Naive thymus-derived CD4-positive, alpha-beta T cell (primary cell): ENCODE data around the gene CCDC6. TPM values are rescaled to one million over a fixed set of nuclear protein-coding genes. Genes with fewer than 3 reads are reported as not detected.

Source experiments
- ATAC-seq: fragments of 150-1000 bp; cut with Tn5 transposase; 2 replicates; pipeline ENCODE4 v1.10.0; 2021; ENCODE audit warnings: mild to moderate bottlenecking, moderate library complexity
- CTCF ChIA-PET: fragments of 350-600 bp; sonication (Branson Sonifier 250); formaldehyde crosslinking; loops from one replicate; lab custom pipeline; 2021; ENCODE audit warnings: antibody characterized with exemption; lab: Charles Lee
- POLR2A ChIA-PET: fragments of 350-600 bp; sonication (Branson Sonifier 250); formaldehyde crosslinking; loops from one replicate; lab custom pipeline; 2021; ENCODE audit warnings: antibody characterized with exemption, inconsistent platforms; lab: Charles Lee
- DNase-seq, 9 donors: peaks; one replicate each; pipeline versions ENCODE4 v3.0.0 to v3.0.0-alpha.2; 2020 to 2022; ENCODE audit warnings: mixed read lengths in 1 of 9
- H3K27ac ChIP-seq: one replicate; pipeline ENCODE4 v1.7.0; 2013; ENCODE audit warnings: mild to moderate bottlenecking, low read depth, low read length, moderate library complexity
- H3K27me3 ChIP-seq, 2 donors: one replicate each; pipeline ENCODE4 v1.7.0; 2013; ENCODE audit warnings: low read length in 2 of 2, mild to moderate bottlenecking in 2 of 2, moderate library complexity in 2 of 2; ENCODE audit not compliant: control insufficient read depth in 2 of 2, insufficient read depth in 2 of 2
- H3K36me3 ChIP-seq, 3 experiments: 1 replicate in 2 of 3; 2 replicates in 1 of 3; pipeline ENCODE4 v1.7.0; 2013; ENCODE audit warnings: low read length in 3 of 3, mild to moderate bottlenecking in 3 of 3, moderate library complexity in 1 of 3; ENCODE audit not compliant: insufficient read depth in 3 of 3, control insufficient read depth in 2 of 3
- H3K4me1 ChIP-seq, 2 donors: one replicate each; pipeline ENCODE4 v1.7.0; 2013; ENCODE audit warnings: low read length in 2 of 2, mild to moderate bottlenecking in 2 of 2, moderate library complexity in 1 of 2; ENCODE audit not compliant: control insufficient read depth in 2 of 2, insufficient read depth in 2 of 2
- H3K4me3 ChIP-seq: 2 replicates; pipeline ENCODE4 v1.7.0; 2013; ENCODE audit warnings: mild to moderate bottlenecking, low read length
- H3K9me3 ChIP-seq, 3 experiments: 1 replicate in 2 of 3; 2 replicates in 1 of 3; pipeline ENCODE4 v1.7.0; 2013; ENCODE audit warnings: low read length in 3 of 3; ENCODE audit not compliant: control insufficient read depth in 2 of 3
- H3K27ac Mint-ChIP-seq, 9 donors: one replicate each; pipeline ENCODE4 v1.8.0; 2020 to 2022; ENCODE audit warnings: mixed read lengths in 9 of 9, mild to moderate bottlenecking in 8 of 9, moderate library complexity in 5 of 9, inconsistent platforms in 2 of 9
- H3K27me3 Mint-ChIP-seq, 5 donors: one replicate each; pipeline ENCODE4 v1.8.0; 2021 to 2022; ENCODE audit warnings: mixed read lengths in 5 of 5, mild to moderate bottlenecking in 1 of 5
- H3K36me3 Mint-ChIP-seq, 5 donors: one replicate each; pipeline ENCODE4 v1.8.0; 2020 to 2022; ENCODE audit warnings: mixed read lengths in 5 of 5, mild to moderate bottlenecking in 3 of 5, inconsistent platforms in 1 of 5
- H3K4me1 Mint-ChIP-seq, 7 donors: one replicate each; pipeline ENCODE4 v1.8.0; 2020 to 2022; ENCODE audit warnings: mixed read lengths in 7 of 7, mild to moderate bottlenecking in 3 of 7, inconsistent platforms in 1 of 7
- H3K4me3 Mint-ChIP-seq, 10 donors: one replicate each; pipeline ENCODE4 v1.8.0; 2020 to 2022; ENCODE audit warnings: mild to moderate bottlenecking in 10 of 10, mixed read lengths in 10 of 10, moderate library complexity in 6 of 10, inconsistent platforms in 2 of 10
- H3K9me3 Mint-ChIP-seq, 11 donors: one replicate each; pipeline ENCODE4 v1.8.0; 2020 to 2022; ENCODE audit warnings: mixed read lengths in 11 of 11, mild to moderate bottlenecking in 4 of 11, inconsistent platforms in 1 of 11, moderate library complexity in 1 of 11
- intact Hi-C, 2 donors: fragments of 100-400 bp; cut with micrococcal nuclease; formaldehyde crosslinking; loops; one replicate each; pipeline ENCODE4 v1.15.1; 2023
- polyA plus RNA-seq, 2 donors: library from polyadenylated mRNA; unstranded; fragments of 300-500 nt; fragmentation: Illumina TruSeq; gene quantifications; one replicate each; pipeline ENCODE4 v1.2.3, GENCODE V29; 2021
- total RNA-seq, 6 experiments: library from RNA in 5 of 6; stranded (reverse) in 5 of 6; gene quantifications; 1 replicate in 5 of 6; 2 replicates in 1 of 6; pipeline ENCODE4 v1.2.3 and lab custom pipeline; 2021 to 2026

Gene CCDC6
- total and polyA plus RNA-seq, 7 experiments from 2014 or later: 4.2 to 34.3 (median 21.0) TPM

DNA sequence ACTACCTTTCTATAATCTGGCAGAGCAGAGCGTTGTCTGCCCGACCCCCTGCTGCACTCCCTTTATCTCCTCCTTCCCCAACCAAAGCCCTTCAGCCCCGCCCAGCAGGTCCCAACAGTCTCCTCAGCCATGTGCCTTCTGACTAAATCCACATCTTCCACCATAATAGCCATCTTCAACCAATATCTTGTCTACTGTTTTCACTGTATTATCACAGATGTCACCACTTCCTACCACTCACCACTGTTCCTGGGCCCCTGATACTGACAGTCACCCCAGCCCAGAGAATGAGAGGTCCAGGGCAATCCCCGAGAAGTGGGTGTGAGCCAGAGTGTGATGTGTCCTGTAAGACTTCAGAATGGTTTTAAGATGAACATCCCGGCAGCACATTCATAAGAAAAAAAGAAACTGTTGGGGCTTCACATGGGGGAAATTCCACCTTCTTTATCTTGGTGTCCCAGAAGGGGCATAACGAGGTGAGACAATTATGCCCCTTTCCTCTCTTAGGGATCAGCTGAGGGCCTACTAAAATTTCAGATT, 25.3 kb downstream of the CCDC6 start:
- intact Hi-C loops: loop anchor here in 1 of 2 donors (1.0 kb wide), 1 partner anchor 25 kb away; the partner anchor contains the start of gene CCDC6
- H3K9me3 Mint-ChIP-seq: no peaks in the 10 kb centered on the region

DNA sequence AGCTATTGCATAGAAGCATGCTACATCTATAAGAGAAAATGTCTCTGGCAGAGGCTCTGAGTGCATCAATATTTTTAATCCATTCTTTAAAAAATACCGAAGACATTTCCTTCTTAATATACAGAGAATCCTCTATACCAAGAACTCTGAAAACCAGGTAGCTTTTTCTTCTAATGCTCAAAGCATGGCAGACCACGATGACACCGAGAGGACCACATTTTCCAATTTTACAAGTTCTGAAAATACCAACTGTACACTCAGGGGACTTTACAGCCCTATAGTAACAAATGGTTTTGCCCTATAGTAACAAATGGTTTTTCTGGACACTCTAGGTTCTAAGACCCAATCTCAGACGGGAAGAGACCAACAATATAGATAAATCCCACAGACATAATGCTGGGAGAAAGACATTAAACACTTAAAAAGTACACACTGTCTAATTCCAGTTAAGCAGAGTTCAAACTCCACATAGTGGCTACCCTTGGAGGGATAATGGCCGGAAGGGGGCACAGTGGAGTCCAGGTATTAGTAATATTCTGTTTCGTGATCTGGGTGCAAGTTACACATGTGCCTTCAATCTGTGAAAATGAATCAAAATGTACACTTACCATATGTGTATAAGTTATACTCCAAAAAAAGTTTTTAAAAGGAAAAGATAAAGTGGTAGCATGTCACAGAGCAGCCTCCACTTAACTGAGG, 26.2 kb downstream of the CCDC6 start:
- Mint-ChIP-seq H3K9me3 (no peaks in the 10 kb centered on the region), H3K27me3 (no peaks in the 10 kb centered on the region), H3K27ac (peak overlapping the region in 6 of 9 donors; percentile 3 to 83 (median 37)), H3K36me3 (peaks cover 0 to 14% (median 8%) of the 10 kb centered on the region in 5 donors), H3K4me1 (peaks cover 44 to 87% (median 75%) of the 10 kb centered on the region in 7 donors), H3K4me3 (peak overlapping the region in 9 of 10 donors; percentile 0 to 73 (median 34))
- H3K4me3 ChIP-seq: no peak overlapping the region
- peaks cover 27 to 30% of the 10 kb centered on the region in 2 donors for H3K4me1 ChIP-seq
- no peaks in the 10 kb centered on the region for H3K27me3 ChIP-seq
- no peak overlapping the region for H3K27ac ChIP-seq
- intact Hi-C loops: no loop called here
- no peak for DNase-seq
- CTCF ChIA-PET: no interaction called here
- POLR2A ChIA-PET: no interaction called here
- H3K9me3 ChIP-seq: no peaks in the 10 kb centered on the region
- no peak for ATAC-seq
- no peaks in the 10 kb centered on the region for H3K36me3 ChIP-seq

More for the DNA sequence above, 25.3 kb downstream of the CCDC6 start:
- Histone ChIP-seq H3K36me3 (no peaks in the 10 kb centered on the region), H3K4me3 (no peak overlapping the region), H3K9me3 (no peaks in the 10 kb centered on the region), H3K27ac (no peak overlapping the region), H3K4me1 (peaks cover 34 to 39% of the 10 kb centered on the region in 2 donors), H3K27me3 (no peaks in the 10 kb centered on the region)
- Mint-ChIP-seq H3K36me3 (peaks cover 0 to 11% (median 8%) of the 10 kb centered on the region in 5 donors), H3K4me3 (peak overlapping the region in 7 of 10 donors; percentile 1 to 73 (median 34)), H3K27ac (peak overlapping the region in 5 of 9 donors; percentile 7 to 83 (median 38)), H3K27me3 (no peaks in the 10 kb centered on the region), H3K4me1 (peaks cover 50 to 90% (median 78%) of the 10 kb centered on the region in 7 donors)
- CTCF ChIA-PET: no interaction called here
- peak; percentile 87 for ATAC-seq
- POLR2A ChIA-PET: no interaction called here
- DNase-seq: peak in 1 of 9 donors; percentile 77

DNA sequence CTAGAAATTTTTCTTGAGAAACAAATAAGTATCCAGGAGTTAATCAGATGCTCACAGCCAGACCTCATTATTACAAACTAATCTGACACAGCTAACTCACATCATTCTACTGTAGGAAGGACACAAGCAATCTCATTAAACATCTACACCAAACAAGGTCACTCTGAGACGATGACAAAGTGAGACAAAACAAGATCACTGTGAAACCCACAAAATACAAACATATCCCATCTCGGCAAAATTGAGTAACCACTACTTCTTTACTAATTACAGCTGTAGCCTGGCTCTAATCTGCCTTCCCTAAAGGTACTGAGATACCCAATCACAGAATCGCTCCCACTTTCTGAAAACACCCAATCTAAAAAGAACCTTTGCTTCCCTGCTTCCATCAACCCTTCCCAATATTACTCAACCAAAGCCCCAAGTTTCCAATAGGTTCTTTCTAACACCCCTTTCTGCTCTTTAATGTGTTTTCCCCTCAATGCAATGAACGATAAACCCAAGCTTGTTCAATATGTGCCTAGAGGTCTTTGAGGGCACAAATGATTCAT, 26.9 kb downstream of the CCDC6 start:
- H3K27me3 Mint-ChIP-seq: no peaks in the 10 kb centered on the region
- ChIA-PET CTCF (no interaction called here), POLR2A (no interaction called here)
- no peak overlapping the region for H3K4me3 ChIP-seq
- no peaks in the 10 kb centered on the region for H3K36me3 ChIP-seq
- ATAC-seq (peak; percentile 28), DNase-seq (no peak)
- no peaks in the 10 kb centered on the region for H3K9me3 Mint-ChIP-seq
- H3K9me3 ChIP-seq: no peaks in the 10 kb centered on the region
- peaks cover 0 to 11% (median 8%) of the 10 kb centered on the region in 5 donors for H3K36me3 Mint-ChIP-seq
- peaks cover 27% of the 10 kb centered on the region in 2 donors for H3K4me1 ChIP-seq
- no peaks in the 10 kb centered on the region for H3K27me3 ChIP-seq
- H3K4me1 Mint-ChIP-seq: peaks cover 41 to 87% (median 73%) of the 10 kb centered on the region in 7 donors
- peak overlapping the region in 5 of 9 donors; percentile 0 to 83 (median 23) for H3K27ac Mint-ChIP-seq
- intact Hi-C loops: no loop called here
- peak overlapping the region in 9 of 10 donors; percentile 0 to 73 (median 16) for H3K4me3 Mint-ChIP-seq
- H3K27ac ChIP-seq: no peak overlapping the region

DNA sequence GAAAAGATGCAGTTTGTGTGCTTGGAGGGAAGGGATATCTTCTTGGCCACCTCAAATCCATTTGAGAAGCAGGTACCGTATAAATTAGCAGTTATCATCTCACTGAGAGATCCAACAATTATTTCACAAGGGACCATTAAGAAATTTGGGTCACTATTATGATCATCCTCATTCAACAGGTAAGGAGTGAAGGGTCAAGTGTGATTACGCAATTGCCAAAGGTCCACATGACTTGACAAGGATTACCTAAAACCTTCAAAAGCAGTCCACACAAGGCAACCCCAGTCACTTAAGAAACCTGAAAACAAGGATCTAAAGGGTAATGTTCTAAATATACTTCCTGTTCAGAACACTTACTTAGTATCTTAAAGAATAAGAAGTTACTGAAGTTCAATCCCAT, 27.4 kb downstream of the CCDC6 start:
- ChIA-PET CTCF (no interaction called here), POLR2A (no interaction called here)

DNA sequence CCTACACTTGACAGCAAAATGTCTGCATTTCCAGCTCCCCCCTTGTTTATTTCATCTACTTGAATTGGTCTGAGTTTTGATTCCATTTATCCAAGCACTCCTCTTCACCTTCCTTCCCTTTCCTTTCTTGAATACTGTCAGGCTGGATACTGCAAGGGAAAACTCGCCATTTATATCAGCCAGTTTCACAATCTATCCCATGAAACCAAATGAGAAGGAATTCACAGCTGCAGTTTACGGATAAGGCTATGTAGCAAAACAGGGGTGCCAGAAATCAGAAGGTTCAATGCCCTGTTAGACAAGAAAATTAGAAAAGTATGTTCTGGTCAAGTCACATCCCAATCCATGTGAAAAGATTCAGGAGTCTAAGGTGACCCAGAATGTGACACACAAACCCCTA, 28.1 kb downstream of the CCDC6 start:
- ATAC-seq (no peak), DNase-seq (no peak)
- no peaks in the 10 kb centered on the region for H3K27me3 Mint-ChIP-seq
- POLR2A ChIA-PET: no interaction called here
- H3K4me1 Mint-ChIP-seq: peaks cover 45 to 87% (median 73%) of the 10 kb centered on the region in 7 donors
- H3K4me3 ChIP-seq: no peak overlapping the region
- H3K9me3 ChIP-seq: no peaks in the 10 kb centered on the region
- H3K36me3 ChIP-seq: no peaks in the 10 kb centered on the region
- peak overlapping the region in 2 of 9 donors; percentile 33 to 60 for H3K27ac Mint-ChIP-seq
- no peak overlapping the region for H3K4me3 Mint-ChIP-seq
- no peak overlapping the region for H3K27ac ChIP-seq
- intact Hi-C loops: no loop called here
- CTCF ChIA-PET: no interaction called here
- H3K9me3 Mint-ChIP-seq: no peaks in the 10 kb centered on the region
- no peaks in the 10 kb centered on the region for H3K27me3 ChIP-seq
- peaks cover 27 to 29% of the 10 kb centered on the region in 2 donors for H3K4me1 ChIP-seq
- peaks cover 0 to 11% (median 8%) of the 10 kb centered on the region in 5 donors for H3K36me3 Mint-ChIP-seq

More for the DNA sequence above, 27.4 kb downstream of the CCDC6 start:
- H3K4me3 Mint-ChIP-seq: peak overlapping the region in 2 of 10 donors; percentile 17 to 20
- no peaks in the 10 kb centered on the region for H3K9me3 Mint-ChIP-seq
- Histone ChIP-seq H3K9me3 (no peaks in the 10 kb centered on the region), H3K4me3 (no peak overlapping the region), H3K27ac (no peak overlapping the region), H3K4me1 (peaks cover 27% of the 10 kb centered on the region in 2 donors), H3K36me3 (no peaks in the 10 kb centered on the region), H3K27me3 (no peaks in the 10 kb centered on the region)
- peaks cover 41 to 87% (median 73%) of the 10 kb centered on the region in 7 donors for H3K4me1 Mint-ChIP-seq
- no peaks in the 10 kb centered on the region for H3K27me3 Mint-ChIP-seq
- DNase-seq (no peak), ATAC-seq (no peak)
- peaks cover 0 to 11% (median 8%) of the 10 kb centered on the region in 5 donors for H3K36me3 Mint-ChIP-seq
- H3K27ac Mint-ChIP-seq: peak overlapping the region in 2 of 9 donors; percentile 30 to 60
- intact Hi-C loops: no loop called here

DNA sequence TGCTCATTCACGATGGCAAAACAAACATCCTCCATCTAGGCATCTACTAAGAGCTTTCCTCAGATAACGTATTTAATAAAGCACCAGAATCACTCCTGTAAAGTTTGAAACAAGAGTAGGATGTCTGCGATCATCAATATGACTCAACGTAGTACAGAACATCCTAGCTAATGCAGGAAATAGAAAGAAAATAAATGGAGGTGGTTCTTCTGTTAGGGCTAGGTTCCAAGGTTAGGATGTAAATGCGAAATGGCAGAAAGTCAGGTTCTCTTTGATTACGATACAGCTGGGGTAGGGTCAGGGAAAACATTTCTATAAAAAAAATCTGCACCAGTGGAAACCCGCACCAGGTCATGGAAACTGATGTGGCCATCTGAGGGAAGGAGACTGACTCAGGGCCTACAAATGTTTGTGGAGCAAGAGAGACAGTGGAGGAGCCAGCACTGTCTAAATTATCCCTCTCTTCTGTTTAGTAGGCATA, 29.1 kb downstream of the CCDC6 start:
- DNase-seq: no peak
- H3K27me3 Mint-ChIP-seq: no peaks in the 10 kb centered on the region
- peak overlapping the region in 3 of 9 donors; percentile 21 to 66 (median 55) for H3K27ac Mint-ChIP-seq
- H3K36me3 ChIP-seq: no peaks in the 10 kb centered on the region
- ATAC-seq: no peak
- no peaks in the 10 kb centered on the region for H3K9me3 Mint-ChIP-seq
- peaks cover 51 to 91% (median 79%) of the 10 kb centered on the region in 7 donors for H3K4me1 Mint-ChIP-seq
- CTCF ChIA-PET: no interaction called here
- no peak overlapping the region for H3K27ac ChIP-seq
- H3K9me3 ChIP-seq: no peaks in the 10 kb centered on the region
- no peak overlapping the region for H3K4me3 Mint-ChIP-seq
- POLR2A ChIA-PET: no interaction called here
- H3K4me1 ChIP-seq: peaks cover 27 to 35% of the 10 kb centered on the region in 2 donors
- H3K27me3 ChIP-seq: no peaks in the 10 kb centered on the region
- no peak overlapping the region for H3K4me3 ChIP-seq
- intact Hi-C loops: no loop called here
- peaks cover 0 to 19% (median 8%) of the 10 kb centered on the region in 5 donors for H3K36me3 Mint-ChIP-seq
